Breast epithelium (tissue), 4 donors: Measurements from ENCODE around the gene ERO1B. TPM values are rescaled to one million over a fixed set of nuclear protein-coding genes. Genes with fewer than 3 reads are reported as not detected.

ENCODE experiments used
- DNase-seq, 2 donors: peaks; one replicate each; pipeline ENCODE4 v3.0.0-alpha.2; 2019; ENCODE audit warnings: low spot score in 2 of 2
- H3K27ac ChIP-seq, 2 donors: fragments of 200-600 bp; sonication (generic) in 1 of 2; one replicate each; pipeline ENCODE4 v1.5.1; 2016 to 2019; ENCODE audit warnings: mild to moderate bottlenecking in 1 of 2
- H3K27me3 ChIP-seq, 2 donors: fragments of 200-600 bp; sonication (generic) in 1 of 2; one replicate each; pipeline versions ENCODE4 v1.5.1 to v1.6.0; 2017 to 2019; ENCODE audit warnings: control low read depth in 1 of 2, mild to moderate bottlenecking in 1 of 2
- H3K36me3 ChIP-seq: fragments of 200-600 bp; one replicate; pipeline ENCODE4 v1.5.1; 2019
- H3K4me1 ChIP-seq, 2 donors: fragments of 200-600 bp; sonication (generic); one replicate each; pipeline ENCODE4 v1.5.1; 2016 to 2019; ENCODE audit warnings: control low read depth in 1 of 2
- H3K4me3 ChIP-seq, 3 donors: fragments of 200-600 bp; sonication (generic); 1 replicate in 2 of 3; 2 replicates in 1 of 3; pipeline ENCODE4 v1.5.1; 2016 to 2019; ENCODE audit warnings: mild to moderate bottlenecking in 3 of 3, moderate library complexity in 2 of 3
- H3K9me3 ChIP-seq, 2 donors: fragments of 200-600 bp; sonication (generic) in 1 of 2; one replicate each; pipeline ENCODE4 v1.5.1; 2016 to 2019; ENCODE audit warnings: control low read depth in 1 of 2
- POLR2A ChIP-seq: fragments of 450-650 bp; IDR thresholded peaks from one replicate; pipeline ENCODE4 v1.6.1; 2016; ENCODE audit warnings: antibody characterized with exemption, mild to moderate bottlenecking, moderate library complexity
- POLR2AphosphoS5 ChIP-seq, 3 donors: sonication (generic); formaldehyde crosslinking; IDR thresholded peaks; one replicate each; pipeline ENCODE4 v1.6.1; 2017; ENCODE audit warnings: antibody characterized with exemption in 3 of 3
- intact Hi-C: fragments of 100-400 bp; cut with DNase I; formaldehyde crosslinking; loops from one replicate; pipeline ENCODE4 v1.15.1; 2023; ENCODE audit warnings: low total_unique reads
- total RNA-seq, 3 donors: library from RNA; depleted of rRNA; stranded (reverse); fragments of >200 nt; gene quantifications; one replicate each; pipeline ENCODE4 v1.1.0, GENCODE V29; 2016
- TF ChIP-seq, protein P1 (sequence below), 3 donors: fragments of 450-650 bp; IDR thresholded peaks; one replicate each; pipeline ENCODE4 v1.5.1; 2016 to 2017; ENCODE audit warnings: antibody characterized with exemption in 3 of 3, mild to moderate bottlenecking in 3 of 3, moderate library complexity in 3 of 3

ERO1B gene
- total RNA-seq, 3 donors from 2014 or later = 9.0 to 23.1 (median 17.0) TPM

DNA sequence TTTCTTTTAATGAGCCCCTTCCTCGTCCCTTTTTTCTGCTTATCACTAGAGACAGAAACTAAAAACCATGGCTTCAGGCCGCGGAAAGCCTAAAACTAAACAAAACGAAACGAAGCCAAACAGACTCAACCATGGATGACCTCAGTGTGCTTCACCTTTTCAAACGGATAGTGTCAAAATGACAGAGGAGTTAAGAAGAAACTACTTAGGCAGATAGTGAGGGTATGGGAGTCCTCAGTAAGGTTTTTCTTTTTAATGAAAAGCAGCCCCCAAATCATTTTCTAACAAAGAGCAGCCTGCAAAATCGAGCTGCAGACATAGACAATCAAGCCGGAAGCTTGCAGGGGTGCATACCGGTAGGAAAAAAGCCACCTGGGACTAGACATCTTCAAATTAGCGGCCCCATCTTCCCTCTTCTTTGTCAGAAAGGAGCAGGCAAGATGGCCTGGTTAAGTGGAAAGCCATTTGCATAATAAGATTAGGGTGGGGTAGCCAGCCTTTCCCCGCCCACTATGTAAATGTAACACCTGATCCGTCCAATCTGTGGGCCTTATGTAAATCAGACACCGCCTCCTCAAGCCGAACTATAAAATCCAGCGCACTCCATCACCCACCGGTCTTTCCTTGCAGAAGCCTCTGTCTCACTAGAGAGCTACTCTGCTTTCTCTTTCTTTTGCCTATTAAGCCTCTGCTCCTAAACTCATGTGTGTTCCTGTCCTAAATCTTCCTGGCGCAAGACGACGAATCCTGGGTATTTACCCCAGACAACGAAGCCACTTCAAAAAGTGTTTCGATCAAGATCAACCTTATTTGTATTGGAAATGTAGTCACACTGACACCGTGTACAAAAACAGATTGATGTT is 6.2 kb upstream of the ERO1B start:
- H3K4me3 ChIP-seq = no peak overlapping the region
- no peaks in the 10 kb centered on the region for H3K9me3 ChIP-seq
- TF ChIP-seq POLR2AphosphoS5 (IDR thresholded peaks at IDR 0.05) = no peak
- TF ChIP-seq POLR2A = no peak
- TF ChIP-seq, protein P1, sequence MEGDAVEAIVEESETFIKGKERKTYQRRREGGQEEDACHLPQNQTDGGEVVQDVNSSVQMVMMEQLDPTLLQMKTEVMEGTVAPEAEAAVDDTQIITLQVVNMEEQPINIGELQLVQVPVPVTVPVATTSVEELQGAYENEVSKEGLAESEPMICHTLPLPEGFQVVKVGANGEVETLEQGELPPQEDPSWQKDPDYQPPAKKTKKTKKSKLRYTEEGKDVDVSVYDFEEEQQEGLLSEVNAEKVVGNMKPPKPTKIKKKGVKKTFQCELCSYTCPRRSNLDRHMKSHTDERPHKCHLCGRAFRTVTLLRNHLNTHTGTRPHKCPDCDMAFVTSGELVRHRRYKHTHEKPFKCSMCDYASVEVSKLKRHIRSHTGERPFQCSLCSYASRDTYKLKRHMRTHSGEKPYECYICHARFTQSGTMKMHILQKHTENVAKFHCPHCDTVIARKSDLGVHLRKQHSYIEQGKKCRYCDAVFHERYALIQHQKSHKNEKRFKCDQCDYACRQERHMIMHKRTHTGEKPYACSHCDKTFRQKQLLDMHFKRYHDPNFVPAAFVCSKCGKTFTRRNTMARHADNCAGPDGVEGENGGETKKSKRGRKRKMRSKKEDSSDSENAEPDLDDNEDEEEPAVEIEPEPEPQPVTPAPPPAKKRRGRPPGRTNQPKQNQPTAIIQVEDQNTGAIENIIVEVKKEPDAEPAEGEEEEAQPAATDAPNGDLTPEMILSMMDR (IDR thresholded peaks at IDR 0.05) = no peak
- no peak for DNase-seq
- no peaks in the 10 kb centered on the region for H3K4me1 ChIP-seq
- no peak overlapping the region for H3K27ac ChIP-seq
- no peaks in the 10 kb centered on the region for H3K36me3 ChIP-seq
- intact Hi-C loops = no loop called here
- H3K27me3 ChIP-seq = no peaks in the 10 kb centered on the region

DNA sequence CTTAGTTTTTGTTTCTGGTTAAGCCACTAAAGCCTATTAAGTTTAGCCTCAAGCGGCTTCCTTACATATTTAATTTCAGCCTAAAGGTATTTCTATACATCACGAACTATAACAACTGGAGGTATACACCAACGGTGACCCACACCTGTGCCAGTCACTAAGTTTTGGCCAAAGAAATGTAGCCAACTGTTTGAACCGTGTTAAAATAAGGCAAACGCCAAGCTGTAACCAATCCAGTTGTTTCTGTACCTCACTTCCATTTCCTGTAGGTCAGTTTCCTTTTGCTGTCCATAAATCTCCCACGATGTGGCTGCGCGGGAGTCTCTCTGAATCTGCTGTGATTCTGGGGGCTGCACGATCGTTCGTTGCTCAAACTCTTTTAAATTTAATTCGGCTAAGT is 5.6 kb upstream of the ERO1B start:
- no peak for DNase-seq
- no peak overlapping the region for H3K4me3 ChIP-seq
- no peaks in the 10 kb centered on the region for H3K36me3 ChIP-seq
- no peaks in the 10 kb centered on the region for H3K4me1 ChIP-seq
- no peaks in the 10 kb centered on the region for H3K27me3 ChIP-seq
- intact Hi-C loops = no loop called here
- H3K27ac ChIP-seq = no peak overlapping the region
- H3K9me3 ChIP-seq = no peaks in the 10 kb centered on the region
- TF ChIP-seq, protein P1 (IDR thresholded peaks at IDR 0.05) = no peak
- TF ChIP-seq POLR2AphosphoS5 (IDR thresholded peaks at IDR 0.05) (no peak), POLR2A (no peak)

DNA sequence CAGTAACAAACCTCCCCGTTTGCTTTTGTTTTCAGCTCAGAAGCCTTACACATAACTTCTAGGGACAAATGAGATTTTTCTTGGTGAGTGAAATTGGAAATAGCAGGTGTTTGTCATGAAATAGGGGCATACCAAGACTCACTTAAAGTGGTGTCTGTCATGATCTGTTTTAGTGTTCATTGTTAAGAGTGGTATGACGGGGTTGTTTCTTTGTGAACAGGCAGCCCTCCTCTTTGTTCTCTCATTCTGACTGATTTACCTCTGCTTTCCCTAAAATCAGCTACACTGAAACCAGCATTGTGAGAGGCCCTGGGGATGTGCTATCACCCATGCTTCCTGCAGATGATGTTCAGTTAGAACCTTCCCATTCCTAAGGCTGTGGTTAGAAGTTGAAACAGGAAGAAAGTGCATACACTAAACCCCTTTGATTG is 2.5 kb upstream of the ERO1B start:
- intact Hi-C loops = no loop called here
- no peak for TF ChIP-seq POLR2A
- TF ChIP-seq, protein P1 (IDR thresholded peaks at IDR 0.05) = no peak
- no peak for TF ChIP-seq POLR2AphosphoS5 (IDR thresholded peaks at IDR 0.05)
- no peaks in the 10 kb centered on the region for H3K4me1 ChIP-seq
- no peaks in the 10 kb centered on the region for H3K27me3 ChIP-seq
- no peaks in the 10 kb centered on the region for H3K9me3 ChIP-seq
- no peak overlapping the region for H3K4me3 ChIP-seq
- DNase-seq = no peak
- H3K36me3 ChIP-seq = no peaks in the 10 kb centered on the region
- no peak overlapping the region for H3K27ac ChIP-seq

DNA sequence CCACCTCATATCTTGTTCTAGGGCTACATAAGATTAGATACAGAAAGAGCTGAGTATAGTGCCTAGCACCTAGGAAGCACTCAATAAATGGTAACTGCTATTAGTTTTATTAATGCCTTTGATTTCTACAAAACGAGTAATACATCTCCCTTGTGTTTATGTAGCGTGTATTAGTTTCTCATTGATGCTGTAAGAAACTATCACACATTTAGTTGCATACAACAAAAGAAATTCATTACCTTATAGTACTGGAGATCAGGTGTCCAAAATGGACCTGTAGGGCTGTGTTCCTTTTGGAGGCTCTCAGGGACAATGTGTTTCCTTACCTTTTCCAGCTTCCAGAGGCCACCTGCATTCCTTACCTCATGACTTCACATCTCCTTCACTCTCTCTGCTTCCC is 961 bp upstream of the ERO1B start:
- no peaks in the 10 kb centered on the region for H3K36me3 ChIP-seq
- H3K27me3 ChIP-seq = no peaks in the 10 kb centered on the region
- H3K27ac ChIP-seq = peak overlapping the region in 1 of 2 donors; percentile 85
- H3K4me3 ChIP-seq = peak overlapping the region; percentile 76 to 97 (median 91)
- TF ChIP-seq POLR2A (no peak), POLR2AphosphoS5 (IDR thresholded peaks at IDR 0.05) (no peak)
- TF ChIP-seq, protein P1 (IDR thresholded peaks at IDR 0.05) = no peak
- H3K4me1 ChIP-seq = no peaks in the 10 kb centered on the region
- no peaks in the 10 kb centered on the region for H3K9me3 ChIP-seq
- DNase-seq = no peak
- intact Hi-C loops = no loop called here

DNA sequence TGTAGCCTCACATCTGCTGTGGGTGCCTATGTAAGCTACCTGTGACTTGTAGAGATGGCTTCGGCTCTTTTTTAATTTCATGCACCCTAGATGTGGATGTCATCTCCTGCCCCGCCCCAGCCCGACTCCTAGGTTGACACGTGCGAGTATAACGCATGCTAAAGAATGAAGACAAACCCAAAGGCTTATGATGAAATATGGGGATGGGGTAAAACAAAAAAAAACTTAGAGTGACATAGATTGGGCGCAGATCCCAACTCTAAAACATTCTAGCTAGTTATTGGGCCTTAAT is 613 bp upstream of the ERO1B start:
- intact Hi-C loops = no loop called here
- no peaks in the 10 kb centered on the region for H3K27me3 ChIP-seq
- H3K9me3 ChIP-seq = no peaks in the 10 kb centered on the region
- no peaks in the 10 kb centered on the region for H3K36me3 ChIP-seq
- peak in 1 of 2 donors; percentile 21 for DNase-seq
- peak overlapping the region; percentile 76 to 97 (median 91) for H3K4me3 ChIP-seq
- peak overlapping the region; percentile 85 to 88 for H3K27ac ChIP-seq
- H3K4me1 ChIP-seq = no peaks in the 10 kb centered on the region
- TF ChIP-seq, protein P1 (IDR thresholded peaks at IDR 0.05) = no peak
- TF ChIP-seq POLR2A (no peak), POLR2AphosphoS5 (IDR thresholded peaks at IDR 0.05) (no peak)
